HFF-Myc (cell line): ENCODE data around the gene CCDC178.

ENCODE experiments used
- DNase-seq: peaks from one replicate; pipeline ENCODE4 v3.0.0-alpha.2; 2011; ENCODE audit warnings: low read depth; ENCODE audit errors: extremely low read depth
- H3K4me3 ChIP-seq: replicated peaks from 2 replicates; pipeline ENCODE4 v1.5.1; 2011; ENCODE audit warnings: low read depth, mild to moderate bottlenecking, control low read depth, low read length
- CTCF ChIP-seq: IDR thresholded peaks from 2 replicates; pipeline ENCODE4 v1.5.1; 2012; ENCODE audit warnings: mild to moderate bottlenecking, low read depth, low read length, control low read depth; ENCODE audit errors: missing control alignments

CCDC178 gene

GRCh38 chr18:33051407-33051806, 389.1 kb downstream of the CCDC178 start:
- TF ChIP-seq CTCF = no peak
- no peak for DNase-seq
- H3K4me3 ChIP-seq = no peak overlapping the region

GRCh38 chr18:33040213-33040612, 400.3 kb downstream of the CCDC178 start:
- no peak for TF ChIP-seq CTCF
- DNase-seq = no peak
- H3K4me3 ChIP-seq = no peak overlapping the region

GRCh38 chr18:33034945-33035344, 405.6 kb downstream of the CCDC178 start:
- no peak overlapping the region for H3K4me3 ChIP-seq
- no peak for TF ChIP-seq CTCF
- DNase-seq = no peak

- TF ChIP-seq CTCF = no peak
- no peak overlapping the region for H3K4me3 ChIP-seq
- no peak for DNase-seq
Observed at GRCh38 chr18:33034212-33034611, 406.3 kb downstream of the CCDC178 start.

GRCh38 chr18:33022370-33022769, 418.2 kb downstream of the CCDC178 start:
- DNase-seq = no peak
- no peak for TF ChIP-seq CTCF
- no peak overlapping the region for H3K4me3 ChIP-seq

- H3K4me3 ChIP-seq = no peak overlapping the region
- TF ChIP-seq CTCF = no peak
- no peak for DNase-seq
Observed at GRCh38 chr18:33020877-33021276, 419.6 kb downstream of the CCDC178 start.

- no peak for TF ChIP-seq CTCF
- DNase-seq = no peak
- no peak overlapping the region for H3K4me3 ChIP-seq
Observed at GRCh38 chr18:33014060-33014796, 426.3 kb downstream of the CCDC178 start.
